ENCODE measurements around the gene NFRKB.

The NFRKB gene

DNA sequence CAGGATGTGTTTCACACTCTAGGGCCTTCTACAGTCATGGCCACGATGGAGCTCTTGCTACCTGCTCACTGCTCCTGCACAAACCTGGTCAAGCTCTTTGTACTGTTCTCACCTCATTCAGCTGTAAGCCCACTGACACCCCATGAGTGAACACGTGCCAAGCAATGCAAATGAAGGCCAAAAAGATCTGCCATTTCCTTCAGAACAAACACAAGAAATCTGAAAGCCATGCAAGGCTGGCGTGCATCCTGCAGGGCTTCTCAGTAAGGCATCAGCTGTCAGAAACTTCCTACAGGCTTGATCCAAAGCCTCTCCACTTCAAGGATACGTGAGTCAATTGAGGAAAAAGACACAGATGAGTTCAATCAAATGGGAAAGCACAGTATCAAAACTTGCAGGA is 44.1 kb upstream of the NFRKB start:
- no peak overlapping the region for H2AFZ ChIP-seq (ENCODE audit: low read length)
- H3K79me2 ChIP-seq (ENCODE audit: insufficient read depth, low read length), result peaks cover 21% of the 10 kb centered on the region
- peaks cover 90% of the 10 kb centered on the region for H3K36me3 ChIP-seq (ENCODE audit: insufficient read depth, low read length)
- no peaks in the 10 kb centered on the region for H3F3A ChIP-seq (ENCODE audit: insufficient read depth, low read length)
- peak overlapping the region; percentile 13 for H3K4me3 ChIP-seq (ENCODE audit: low read depth, low read length, poor library complexity, severe bottlenecking)
- no peaks in the 10 kb centered on the region for H3K9me2 ChIP-seq (ENCODE audit: low read depth, low read length)
- H3K9ac ChIP-seq (ENCODE audit: low read length), result no peak overlapping the region
- no peaks in the 10 kb centered on the region for H3K27me3 ChIP-seq (ENCODE audit: insufficient read depth, low read length)
- no peaks in the 10 kb centered on the region for H4K20me1 ChIP-seq (ENCODE audit: insufficient read depth, low read length)
- H3K27ac ChIP-seq (ENCODE audit: low read depth, low read length, poor library complexity, severe bottlenecking), result peak overlapping the region; percentile 69
- TF ChIP-seq, protein P1, sequence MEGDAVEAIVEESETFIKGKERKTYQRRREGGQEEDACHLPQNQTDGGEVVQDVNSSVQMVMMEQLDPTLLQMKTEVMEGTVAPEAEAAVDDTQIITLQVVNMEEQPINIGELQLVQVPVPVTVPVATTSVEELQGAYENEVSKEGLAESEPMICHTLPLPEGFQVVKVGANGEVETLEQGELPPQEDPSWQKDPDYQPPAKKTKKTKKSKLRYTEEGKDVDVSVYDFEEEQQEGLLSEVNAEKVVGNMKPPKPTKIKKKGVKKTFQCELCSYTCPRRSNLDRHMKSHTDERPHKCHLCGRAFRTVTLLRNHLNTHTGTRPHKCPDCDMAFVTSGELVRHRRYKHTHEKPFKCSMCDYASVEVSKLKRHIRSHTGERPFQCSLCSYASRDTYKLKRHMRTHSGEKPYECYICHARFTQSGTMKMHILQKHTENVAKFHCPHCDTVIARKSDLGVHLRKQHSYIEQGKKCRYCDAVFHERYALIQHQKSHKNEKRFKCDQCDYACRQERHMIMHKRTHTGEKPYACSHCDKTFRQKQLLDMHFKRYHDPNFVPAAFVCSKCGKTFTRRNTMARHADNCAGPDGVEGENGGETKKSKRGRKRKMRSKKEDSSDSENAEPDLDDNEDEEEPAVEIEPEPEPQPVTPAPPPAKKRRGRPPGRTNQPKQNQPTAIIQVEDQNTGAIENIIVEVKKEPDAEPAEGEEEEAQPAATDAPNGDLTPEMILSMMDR (IDR thresholded peaks at IDR 0.05; ENCODE audit: low read length), result no peak
- TF ChIP-seq EZH2 (IDR thresholded peaks at IDR 0.05; ENCODE audit: borderline replicate concordance, low read length), result no peak
- H3K4me1 ChIP-seq (ENCODE audit: insufficient read depth, low read length, severe bottlenecking), result peaks cover 50% of the 10 kb centered on the region
- H3K9me3 ChIP-seq (ENCODE audit: low read length), result no peaks in the 10 kb centered on the region
- H3K4me2 ChIP-seq (ENCODE audit: low read length), result peak overlapping the region; percentile 52

GRCh38 chr11:129938764-129939163 is 43.4 kb upstream of the NFRKB start:
- Histone ChIP-seq H3K27ac (ENCODE audit: low read depth, low read length, poor library complexity, severe bottlenecking) (no peak overlapping the region), H3K4me3 (ENCODE audit: low read depth, low read length, poor library complexity, severe bottlenecking) (no peak overlapping the region), H2AFZ (ENCODE audit: low read length) (no peak overlapping the region), H3K4me1 (ENCODE audit: insufficient read depth, low read length, severe bottlenecking) (peaks cover 44% of the 10 kb centered on the region), H3K36me3 (ENCODE audit: insufficient read depth, low read length) (peaks cover 92% of the 10 kb centered on the region), H3K4me2 (ENCODE audit: low read length) (no peak overlapping the region), H3K9me2 (ENCODE audit: low read depth, low read length) (no peaks in the 10 kb centered on the region), H3F3A (ENCODE audit: insufficient read depth, low read length) (no peaks in the 10 kb centered on the region), H3K9ac (ENCODE audit: low read length) (no peak overlapping the region), H3K27me3 (ENCODE audit: insufficient read depth, low read length) (no peaks in the 10 kb centered on the region), H3K9me3 (ENCODE audit: low read length) (no peaks in the 10 kb centered on the region), H3K79me2 (ENCODE audit: insufficient read depth, low read length) (peaks cover 19% of the 10 kb centered on the region), H4K20me1 (ENCODE audit: insufficient read depth, low read length) (no peaks in the 10 kb centered on the region)
- TF ChIP-seq EZH2 (IDR thresholded peaks at IDR 0.05; ENCODE audit: borderline replicate concordance, low read length), result no peak

DNA sequence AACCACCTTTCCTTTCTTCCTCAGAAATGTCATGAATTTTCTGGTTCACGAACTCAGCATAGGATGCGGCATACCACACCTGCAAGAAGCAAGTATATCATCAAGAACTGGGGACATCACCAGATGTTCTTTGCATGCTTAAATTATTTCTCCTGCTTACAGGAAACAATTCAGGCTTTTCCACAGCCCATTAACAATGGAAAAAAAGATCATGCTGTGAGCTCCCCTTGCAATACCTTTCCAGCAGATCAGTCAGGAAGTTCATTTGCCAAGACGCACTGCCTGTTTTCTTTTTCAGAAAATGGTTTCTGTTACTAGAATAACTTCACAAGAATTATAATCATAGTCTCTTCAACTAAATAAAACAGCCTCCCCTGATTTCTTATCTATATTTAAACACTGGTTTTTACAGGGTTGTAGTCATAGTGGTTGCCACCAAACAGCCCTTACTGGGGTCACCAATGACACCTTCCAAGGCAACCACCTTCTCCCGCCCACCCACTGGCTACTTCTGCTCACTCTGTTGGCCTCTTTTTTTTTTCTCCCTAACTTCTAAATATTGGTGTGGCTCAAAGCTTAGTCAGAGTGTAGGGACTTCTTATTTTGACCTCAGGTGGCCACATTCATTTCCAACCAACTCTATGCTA is 42.3 kb upstream of the NFRKB start:
- Histone ChIP-seq H3K9me2 (ENCODE audit: low read depth, low read length) (no peaks in the 10 kb centered on the region), H3K27ac (ENCODE audit: low read depth, low read length, poor library complexity, severe bottlenecking) (no peak overlapping the region), H3K4me2 (ENCODE audit: low read length) (no peak overlapping the region), H3K4me1 (ENCODE audit: insufficient read depth, low read length, severe bottlenecking) (peaks cover 35% of the 10 kb centered on the region), H3K27me3 (ENCODE audit: insufficient read depth, low read length) (no peaks in the 10 kb centered on the region), H3K36me3 (ENCODE audit: insufficient read depth, low read length) (peaks cover 93% of the 10 kb centered on the region), H3K9me3 (ENCODE audit: low read length) (no peaks in the 10 kb centered on the region), H3K79me2 (ENCODE audit: insufficient read depth, low read length) (peaks cover 11% of the 10 kb centered on the region), H3K4me3 (ENCODE audit: low read depth, low read length, poor library complexity, severe bottlenecking) (no peak overlapping the region), H3F3A (ENCODE audit: insufficient read depth, low read length) (no peaks in the 10 kb centered on the region), H4K20me1 (ENCODE audit: insufficient read depth, low read length) (no peaks in the 10 kb centered on the region), H3K9ac (ENCODE audit: low read length) (no peak overlapping the region), H2AFZ (ENCODE audit: low read length) (no peak overlapping the region)
- TF ChIP-seq, protein P1 (IDR thresholded peaks at IDR 0.05; ENCODE audit: low read length), result no peak
- TF ChIP-seq EZH2 (IDR thresholded peaks at IDR 0.05; ENCODE audit: borderline replicate concordance, low read length), result no peak

DNA sequence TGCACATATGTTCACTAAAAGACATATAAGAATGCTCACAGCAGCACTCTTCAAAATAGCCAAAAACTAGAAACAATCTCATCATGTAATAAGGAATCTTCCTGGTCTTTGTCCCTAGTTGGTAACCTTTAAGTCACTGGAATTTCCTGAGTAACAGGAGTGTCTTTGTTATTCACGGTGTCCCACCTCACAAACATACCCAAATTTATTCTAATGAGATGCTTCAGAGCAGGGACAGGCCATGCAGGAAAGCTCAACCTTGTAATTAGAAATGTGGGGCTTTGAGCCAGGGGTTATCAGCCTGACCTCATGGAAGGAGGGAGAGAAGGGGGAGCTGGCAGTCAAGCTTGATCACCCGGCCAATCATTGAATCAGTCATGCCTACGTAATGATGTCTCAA is 40.3 kb upstream of the NFRKB start:
- Histone ChIP-seq H3K9ac (ENCODE audit: low read length) (no peak overlapping the region), H3K9me2 (ENCODE audit: low read depth, low read length) (no peaks in the 10 kb centered on the region), H3K36me3 (ENCODE audit: insufficient read depth, low read length) (peaks cover 91% of the 10 kb centered on the region), H2AFZ (ENCODE audit: low read length) (no peak overlapping the region), H3K27me3 (ENCODE audit: insufficient read depth, low read length) (no peaks in the 10 kb centered on the region), H3F3A (ENCODE audit: insufficient read depth, low read length) (no peaks in the 10 kb centered on the region), H3K27ac (ENCODE audit: low read depth, low read length, poor library complexity, severe bottlenecking) (no peak overlapping the region), H3K4me2 (ENCODE audit: low read length) (no peak overlapping the region), H3K4me1 (ENCODE audit: insufficient read depth, low read length, severe bottlenecking) (peaks cover 15% of the 10 kb centered on the region), H3K4me3 (ENCODE audit: low read depth, low read length, poor library complexity, severe bottlenecking) (no peak overlapping the region), H3K79me2 (ENCODE audit: insufficient read depth, low read length) (no peaks in the 10 kb centered on the region), H3K9me3 (ENCODE audit: low read length) (no peaks in the 10 kb centered on the region), H4K20me1 (ENCODE audit: insufficient read depth, low read length) (no peaks in the 10 kb centered on the region)
- TF ChIP-seq, protein P1 (IDR thresholded peaks at IDR 0.05; ENCODE audit: low read length), result no peak
- no peak for TF ChIP-seq EZH2 (IDR thresholded peaks at IDR 0.05; ENCODE audit: borderline replicate concordance, low read length)
